ENCODE results near the gene ACYP2.

The ACYP2 gene

DNA sequence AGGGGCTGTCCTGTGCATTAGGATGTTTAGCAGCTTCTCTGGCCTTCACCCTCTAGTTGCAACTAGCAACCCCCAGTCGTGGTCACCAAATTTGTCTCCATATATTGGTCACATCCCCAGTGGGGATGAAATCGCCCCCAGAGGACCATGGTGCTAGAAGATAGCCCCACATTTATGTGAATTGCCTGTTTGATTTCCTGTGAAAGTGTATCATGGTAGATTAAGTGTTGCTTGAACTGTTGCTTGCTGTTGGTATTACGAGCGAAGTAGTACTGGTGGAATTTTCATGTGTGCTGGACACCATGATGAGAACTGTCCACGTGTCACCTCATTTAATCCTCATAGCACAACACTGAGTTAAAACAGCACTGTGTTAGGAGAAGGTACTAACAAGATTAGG, 81.2 kb downstream of the ACYP2 start:
- no peaks in the 10 kb centered on the region for H3K36me3 Mint-ChIP-seq (ENCODE audit: low read depth)
- TF ChIP-seq, protein P1, sequence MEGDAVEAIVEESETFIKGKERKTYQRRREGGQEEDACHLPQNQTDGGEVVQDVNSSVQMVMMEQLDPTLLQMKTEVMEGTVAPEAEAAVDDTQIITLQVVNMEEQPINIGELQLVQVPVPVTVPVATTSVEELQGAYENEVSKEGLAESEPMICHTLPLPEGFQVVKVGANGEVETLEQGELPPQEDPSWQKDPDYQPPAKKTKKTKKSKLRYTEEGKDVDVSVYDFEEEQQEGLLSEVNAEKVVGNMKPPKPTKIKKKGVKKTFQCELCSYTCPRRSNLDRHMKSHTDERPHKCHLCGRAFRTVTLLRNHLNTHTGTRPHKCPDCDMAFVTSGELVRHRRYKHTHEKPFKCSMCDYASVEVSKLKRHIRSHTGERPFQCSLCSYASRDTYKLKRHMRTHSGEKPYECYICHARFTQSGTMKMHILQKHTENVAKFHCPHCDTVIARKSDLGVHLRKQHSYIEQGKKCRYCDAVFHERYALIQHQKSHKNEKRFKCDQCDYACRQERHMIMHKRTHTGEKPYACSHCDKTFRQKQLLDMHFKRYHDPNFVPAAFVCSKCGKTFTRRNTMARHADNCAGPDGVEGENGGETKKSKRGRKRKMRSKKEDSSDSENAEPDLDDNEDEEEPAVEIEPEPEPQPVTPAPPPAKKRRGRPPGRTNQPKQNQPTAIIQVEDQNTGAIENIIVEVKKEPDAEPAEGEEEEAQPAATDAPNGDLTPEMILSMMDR (IDR thresholded peaks at IDR 0.05) = no peak
- H3K27me3 Mint-ChIP-seq (ENCODE audit: low read depth, poor library complexity) = no peaks in the 10 kb centered on the region
- no peak for DNase-seq
- no peaks in the 10 kb centered on the region for H3K4me1 Mint-ChIP-seq
- H3K9me3 Mint-ChIP-seq = no peaks in the 10 kb centered on the region
- no peak overlapping the region for H3K27ac Mint-ChIP-seq
- no peak overlapping the region for H3K4me3 Mint-ChIP-seq

DNA sequence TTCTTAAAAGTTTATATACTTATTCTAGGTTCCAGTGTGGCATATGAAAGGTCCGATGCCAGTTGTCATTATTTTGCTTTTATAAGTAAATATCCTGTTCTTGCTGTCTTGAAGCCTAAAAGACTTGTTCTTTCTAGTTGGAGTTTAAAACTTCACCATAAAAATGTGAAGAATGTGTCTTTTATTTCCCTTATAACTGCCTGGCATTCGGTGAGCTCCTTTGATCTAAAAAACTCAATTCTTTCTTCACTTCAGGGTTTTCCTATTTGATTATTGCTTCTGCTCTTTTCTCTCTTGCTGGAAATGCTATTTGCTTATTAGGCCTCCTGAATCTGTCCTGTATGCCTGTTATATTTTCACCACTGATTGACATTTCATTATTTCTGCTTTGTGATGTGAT, 89.1 kb downstream of the ACYP2 start:
- TF ChIP-seq, protein P1 (IDR thresholded peaks at IDR 0.05) = no peak
- H3K4me1 Mint-ChIP-seq = no peaks in the 10 kb centered on the region
- H3K27me3 Mint-ChIP-seq (ENCODE audit: low read depth, poor library complexity) = no peaks in the 10 kb centered on the region
- no peak for DNase-seq
- H3K9me3 Mint-ChIP-seq = peaks cover 7% of the 10 kb centered on the region
- no peaks in the 10 kb centered on the region for H3K36me3 Mint-ChIP-seq (ENCODE audit: low read depth)
- H3K27ac Mint-ChIP-seq = no peak overlapping the region
- no peak overlapping the region for H3K4me3 Mint-ChIP-seq

DNA sequence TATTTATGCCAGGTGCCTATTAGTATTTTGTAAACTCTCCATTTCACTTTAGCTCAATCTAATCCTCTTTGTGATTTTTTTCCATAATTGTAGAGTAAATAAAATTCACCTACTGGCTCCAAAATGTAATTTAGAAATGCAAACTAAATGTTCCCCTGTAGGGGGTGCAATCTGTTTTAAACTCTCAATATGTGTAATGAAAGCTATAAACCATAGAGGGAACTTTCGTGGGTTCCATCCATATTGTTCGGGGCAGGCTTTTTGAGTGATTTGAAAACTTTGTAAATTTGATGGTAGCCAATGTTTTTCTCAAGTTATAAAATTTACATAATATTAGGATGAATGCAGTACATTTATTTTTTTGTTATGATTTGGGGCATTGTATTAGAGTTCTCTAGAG, 91.2 kb downstream of the ACYP2 start:
- H3K9me3 Mint-ChIP-seq = peaks cover 7% of the 10 kb centered on the region
- TF ChIP-seq, protein P1 (IDR thresholded peaks at IDR 0.05) = peak; percentile 46
- H3K4me3 Mint-ChIP-seq = no peak overlapping the region
- no peaks in the 10 kb centered on the region for H3K27me3 Mint-ChIP-seq (ENCODE audit: low read depth, poor library complexity)
- no peak for DNase-seq
- H3K36me3 Mint-ChIP-seq (ENCODE audit: low read depth) = no peaks in the 10 kb centered on the region
- H3K4me1 Mint-ChIP-seq = no peaks in the 10 kb centered on the region
- no peak overlapping the region for H3K27ac Mint-ChIP-seq

DNA sequence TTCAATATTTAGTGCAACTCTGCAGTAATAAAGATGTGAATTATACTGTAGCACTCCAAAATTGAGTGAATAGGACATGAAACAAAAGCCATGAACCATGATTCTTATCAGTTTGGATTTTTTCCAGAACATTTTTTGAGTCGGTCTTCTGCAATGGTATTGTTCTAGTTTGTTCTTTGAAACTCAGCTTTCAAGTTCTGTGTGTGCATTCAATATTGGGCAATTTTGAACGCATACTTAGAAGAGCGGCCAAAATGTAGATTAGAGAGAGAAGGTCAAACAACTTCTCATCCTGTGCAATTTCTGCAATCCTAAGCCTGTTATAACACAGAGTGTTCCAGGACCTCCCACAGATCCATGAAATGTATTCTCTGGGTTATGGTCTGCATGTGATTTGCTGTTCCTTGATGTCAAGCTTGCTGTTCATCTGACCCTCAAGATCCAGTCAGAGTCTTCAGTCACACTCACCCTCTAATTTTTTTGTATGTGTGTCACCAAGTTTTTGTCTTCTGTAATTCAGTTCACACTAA, 92.3 kb downstream of the ACYP2 start:
- Mint-ChIP-seq H3K27me3 (ENCODE audit: low read depth, poor library complexity) (no peaks in the 10 kb centered on the region), H3K4me1 (no peaks in the 10 kb centered on the region), H3K27ac (peak overlapping the region; percentile 16), H3K9me3 (peaks cover 7% of the 10 kb centered on the region), H3K4me3 (no peak overlapping the region), H3K36me3 (ENCODE audit: low read depth) (no peaks in the 10 kb centered on the region)
- TF ChIP-seq, protein P1 (IDR thresholded peaks at IDR 0.05) = no peak
- DNase-seq = no peak

DNA sequence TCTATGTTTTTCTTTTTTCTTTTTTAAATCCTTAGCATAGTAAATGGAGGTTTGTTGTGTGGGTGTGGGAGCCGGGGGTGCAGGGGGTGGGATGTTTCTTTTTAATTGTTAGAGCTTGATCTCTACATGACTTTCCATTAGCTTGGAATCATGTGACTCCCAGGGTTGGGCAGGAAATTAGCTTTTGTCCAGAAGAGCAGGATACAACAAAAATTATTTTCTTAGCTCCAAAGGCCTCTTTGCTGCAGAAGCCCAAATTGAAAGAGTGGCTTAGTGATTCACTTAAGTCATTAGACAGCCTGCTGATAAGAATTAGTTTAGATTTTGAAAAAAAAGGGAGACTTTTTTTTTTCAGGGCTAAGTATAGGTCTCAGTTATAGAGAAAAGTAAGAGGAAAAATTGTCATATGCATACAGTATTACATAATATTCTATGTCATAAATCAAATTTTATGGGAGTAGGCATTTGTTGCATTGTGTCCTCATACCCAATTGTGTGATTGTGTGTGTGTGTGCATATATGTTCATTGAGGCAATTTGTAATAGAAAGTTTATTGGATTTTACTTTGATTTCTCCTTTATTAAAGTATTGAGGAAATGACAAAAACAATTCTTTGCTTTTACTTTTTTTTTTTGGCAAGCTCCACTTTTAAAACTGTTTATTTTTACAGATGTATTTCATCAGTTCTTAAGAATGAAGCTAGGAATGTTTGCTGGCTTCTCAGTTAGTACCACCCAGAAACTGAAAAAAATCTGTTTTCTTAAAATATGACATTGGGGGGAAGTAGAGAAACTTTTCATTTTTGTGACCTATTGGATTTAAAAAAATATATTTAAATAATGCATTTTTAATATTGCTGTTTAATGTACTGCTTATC, 93.2 kb downstream of the ACYP2 start:
- Mint-ChIP-seq H3K4me1 (no peaks in the 10 kb centered on the region), H3K27me3 (ENCODE audit: low read depth, poor library complexity) (no peaks in the 10 kb centered on the region), H3K27ac (peak overlapping the region; percentile 16), H3K9me3 (peaks cover 8% of the 10 kb centered on the region), H3K36me3 (ENCODE audit: low read depth) (no peaks in the 10 kb centered on the region), H3K4me3 (no peak overlapping the region)
- TF ChIP-seq, protein P1 (IDR thresholded peaks at IDR 0.05) = no peak
- no peak for DNase-seq

DNA sequence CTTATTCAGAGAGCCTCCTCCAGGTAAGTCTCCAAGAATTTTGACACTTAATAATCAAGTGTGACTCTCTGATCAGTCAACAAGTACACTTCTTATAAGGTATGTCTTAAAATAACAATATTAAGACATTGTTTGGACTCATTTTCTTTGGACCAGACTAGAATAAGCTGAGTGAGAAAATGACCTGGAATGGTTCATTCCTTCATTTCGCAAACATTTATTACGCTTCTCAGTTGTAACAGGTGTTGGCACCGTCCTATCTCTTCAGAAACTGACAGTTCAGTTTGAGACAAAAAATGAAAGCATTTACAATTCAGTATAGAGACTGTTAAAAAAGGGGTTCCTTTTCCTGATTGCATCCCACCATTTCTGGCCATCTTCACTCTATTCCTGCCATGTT, 94.0 kb downstream of the ACYP2 start:
- no peaks in the 10 kb centered on the region for H3K36me3 Mint-ChIP-seq (ENCODE audit: low read depth)
- TF ChIP-seq, protein P1 (IDR thresholded peaks at IDR 0.05) = no peak
- no peak overlapping the region for H3K4me3 Mint-ChIP-seq
- H3K27me3 Mint-ChIP-seq (ENCODE audit: low read depth, poor library complexity) = no peaks in the 10 kb centered on the region
- H3K27ac Mint-ChIP-seq = no peak overlapping the region
- peaks cover 14% of the 10 kb centered on the region for H3K9me3 Mint-ChIP-seq
- no peak for DNase-seq
- no peaks in the 10 kb centered on the region for H3K4me1 Mint-ChIP-seq
